Neuron (in vitro differentiated cells): Measurements from ENCODE around the gene C12orf50.
"Not testable (repeated sequence)": the region's sequence is repeated elsewhere in the genome, so short reads cannot be mapped to it uniquely, and the experiment has no call there.

Experiments
- H2AFZ ChIP-seq: one replicate; pipeline ENCODE4 v1.6.1; 2013; ENCODE audit warnings: low read depth, mild to moderate bottlenecking, inconsistent platforms, low read length, moderate library complexity
- H3K27me3 ChIP-seq: one replicate; pipeline ENCODE4 v1.6.1; 2013; ENCODE audit warnings: low read length; ENCODE audit not compliant: insufficient read depth
- H3K36me3 ChIP-seq: one replicate; pipeline ENCODE4 v1.6.1; 2013; ENCODE audit warnings: low read length; ENCODE audit not compliant: insufficient read depth
- H3K4me1 ChIP-seq: one replicate; pipeline ENCODE4 v1.6.1; 2013; ENCODE audit warnings: low read length; ENCODE audit not compliant: insufficient read depth
- H3K4me3 ChIP-seq: 2 replicates; pipeline ENCODE4 v1.5.1; 2013; ENCODE audit warnings: mild to moderate bottlenecking, low read length, moderate library complexity
- H3K9me3 ChIP-seq: one replicate; pipeline ENCODE4 v1.6.1; 2013; ENCODE audit warnings: low read length

C12orf50 gene

DNA sequence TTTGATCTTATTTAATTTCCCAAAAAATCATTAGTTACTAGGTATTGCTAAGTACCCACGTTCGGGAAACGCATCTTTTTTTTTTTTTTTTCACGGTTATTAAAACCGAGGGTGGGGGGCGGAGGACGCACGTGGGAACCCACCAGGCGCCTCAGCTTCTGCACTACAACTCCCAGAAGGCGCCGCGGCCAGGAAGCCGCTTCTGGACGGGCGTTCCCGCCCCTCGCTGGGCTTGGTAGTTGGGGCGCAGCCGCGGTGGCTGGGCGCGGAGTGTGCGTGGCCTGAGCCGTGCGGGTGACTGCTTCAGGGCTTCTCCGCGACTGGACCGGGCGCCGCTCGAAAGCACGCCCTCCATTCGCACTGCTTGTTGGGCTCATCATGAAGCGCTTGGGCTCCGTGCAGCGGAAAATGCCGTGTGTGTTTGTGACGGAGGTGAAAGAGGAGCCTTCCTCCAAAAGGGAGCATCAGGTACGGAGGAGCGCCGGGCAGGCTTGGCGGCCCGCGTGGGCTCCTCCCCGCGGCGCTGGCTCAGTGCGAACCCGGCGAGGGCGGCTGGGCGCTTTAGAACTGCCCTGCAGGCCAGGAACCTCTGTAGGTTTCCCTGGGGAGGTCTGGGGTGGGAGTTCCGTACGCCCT lies 6.2 kb upstream of the C12orf50 start:
- no peaks in the 10 kb centered on the region for H3K27me3 ChIP-seq
- H3K4me3 ChIP-seq = peak overlapping the region; percentile 92
- H2AFZ ChIP-seq = peak overlapping the region; percentile 80
- peaks cover 16% of the 10 kb centered on the region for H3K4me1 ChIP-seq
- no peaks in the 10 kb centered on the region for H3K9me3 ChIP-seq
- no peaks in the 10 kb centered on the region for H3K36me3 ChIP-seq

GRCh38 chr12:88031161-88031560 lies 2.0 kb upstream of the C12orf50 start:
- H3K36me3 ChIP-seq, H3K27me3 ChIP-seq, H2AFZ ChIP-seq, H3K4me1 ChIP-seq, H3K9me3 ChIP-seq, H3K4me3 ChIP-seq: not testable (repeated sequence)

DNA sequence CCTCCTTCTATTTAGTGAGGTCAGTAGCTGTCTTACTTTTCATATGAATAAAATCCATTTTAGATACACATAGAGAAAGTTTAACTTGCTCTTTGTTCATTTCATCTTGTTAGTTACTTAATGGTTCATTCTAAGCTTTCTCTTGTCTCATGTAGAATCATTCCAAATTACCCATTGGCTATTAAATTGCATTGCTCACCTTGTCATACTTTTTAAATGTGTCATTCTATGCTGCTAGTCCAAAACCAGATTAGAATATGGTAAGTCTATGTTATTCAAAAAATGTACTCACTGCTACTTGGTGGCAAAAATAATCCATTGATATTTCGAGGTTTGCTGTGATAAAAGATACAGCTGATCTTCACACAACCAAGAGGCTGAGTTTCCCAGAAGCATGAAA lies 3.0 kb downstream of the C12orf50 start:
- Histone ChIP-seq H3K27me3 (no peaks in the 10 kb centered on the region), H3K4me3 (no peak overlapping the region), H3K4me1 (no peaks in the 10 kb centered on the region), H2AFZ (no peak overlapping the region), H3K36me3 (no peaks in the 10 kb centered on the region), H3K9me3 (no peaks in the 10 kb centered on the region)

DNA sequence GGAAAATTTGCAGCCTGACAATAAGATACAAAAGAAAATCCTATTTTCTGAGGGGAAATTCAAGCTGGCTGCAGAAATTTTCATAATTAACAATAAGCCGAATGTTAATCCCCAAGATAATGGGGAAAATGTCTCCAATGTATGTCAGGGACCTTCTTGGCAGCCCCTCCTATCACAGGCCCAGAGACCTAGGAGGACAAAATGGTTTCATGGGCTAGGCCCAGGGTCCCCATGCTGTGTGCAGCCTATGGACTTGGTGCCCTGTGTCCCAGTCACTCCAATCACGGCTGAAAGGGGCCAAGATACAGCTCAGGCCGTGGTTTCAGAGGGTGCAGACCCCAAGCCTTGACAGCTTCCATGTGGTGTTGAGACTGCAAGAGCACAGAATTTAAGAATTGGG lies 11.2 kb downstream of the C12orf50 start:
- Histone ChIP-seq H3K9me3 (peaks cover 3% of the 10 kb centered on the region), H3K4me3 (no peak overlapping the region), H3K27me3 (no peaks in the 10 kb centered on the region), H3K4me1 (no peaks in the 10 kb centered on the region), H2AFZ (no peak overlapping the region), H3K36me3 (no peaks in the 10 kb centered on the region)

DNA sequence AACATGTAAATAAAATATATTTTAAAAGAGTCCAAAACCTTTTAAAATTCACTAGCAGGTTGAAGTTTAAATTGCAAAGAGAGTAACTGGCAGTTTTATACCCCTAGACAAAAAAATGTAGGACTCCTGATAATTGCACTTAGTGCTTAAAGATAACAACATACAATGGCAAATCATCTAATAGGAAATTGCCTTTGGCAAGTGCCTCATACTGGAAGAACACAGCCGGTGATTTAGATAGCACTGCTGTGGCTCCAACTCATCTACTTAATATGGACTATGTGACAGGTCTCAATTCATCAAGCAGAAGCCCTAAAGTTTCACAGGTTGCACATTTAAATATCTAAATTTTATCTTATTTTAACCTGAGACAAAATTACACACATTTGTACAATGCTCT lies 13.4 kb downstream of the C12orf50 start:
- Histone ChIP-seq H3K4me3 (no peak overlapping the region), H3K36me3 (no peaks in the 10 kb centered on the region), H2AFZ (no peak overlapping the region), H3K9me3 (peaks cover 3% of the 10 kb centered on the region), H3K27me3 (no peaks in the 10 kb centered on the region), H3K4me1 (no peaks in the 10 kb centered on the region)

- Histone ChIP-seq H2AFZ (no peak overlapping the region), H3K36me3 (no peaks in the 10 kb centered on the region), H3K9me3 (no peaks in the 10 kb centered on the region), H3K4me1 (no peaks in the 10 kb centered on the region), H3K27me3 (no peaks in the 10 kb centered on the region), H3K4me3 (no peak overlapping the region)
These were observed 17.4 kb downstream of the C12orf50 start for GRCh38 chr12:88011755-88012154.

DNA sequence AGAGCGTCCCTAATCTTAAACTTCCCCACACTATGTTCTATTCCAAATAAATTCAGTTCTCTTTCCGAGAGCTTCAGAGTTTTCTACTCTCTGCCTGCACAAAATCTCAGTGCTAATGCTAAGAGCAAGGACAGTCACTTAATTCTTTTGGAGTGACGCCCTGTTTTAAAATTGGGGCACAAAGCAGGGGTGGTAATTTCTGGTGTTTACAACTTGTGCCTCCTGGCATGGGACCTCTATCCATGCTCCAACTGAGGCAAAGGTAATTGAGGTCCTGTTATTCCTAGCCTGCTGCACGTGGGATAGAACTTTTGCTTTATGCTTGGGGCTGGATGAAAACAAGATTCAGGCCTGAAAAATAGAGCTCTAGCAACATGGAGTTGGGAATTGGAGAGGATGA lies 22.9 kb downstream of the C12orf50 start:
- Histone ChIP-seq H3K4me1 (no peaks in the 10 kb centered on the region), H3K4me3 (no peak overlapping the region), H2AFZ (no peak overlapping the region), H3K36me3 (no peaks in the 10 kb centered on the region), H3K27me3 (no peaks in the 10 kb centered on the region), H3K9me3 (no peaks in the 10 kb centered on the region)

DNA sequence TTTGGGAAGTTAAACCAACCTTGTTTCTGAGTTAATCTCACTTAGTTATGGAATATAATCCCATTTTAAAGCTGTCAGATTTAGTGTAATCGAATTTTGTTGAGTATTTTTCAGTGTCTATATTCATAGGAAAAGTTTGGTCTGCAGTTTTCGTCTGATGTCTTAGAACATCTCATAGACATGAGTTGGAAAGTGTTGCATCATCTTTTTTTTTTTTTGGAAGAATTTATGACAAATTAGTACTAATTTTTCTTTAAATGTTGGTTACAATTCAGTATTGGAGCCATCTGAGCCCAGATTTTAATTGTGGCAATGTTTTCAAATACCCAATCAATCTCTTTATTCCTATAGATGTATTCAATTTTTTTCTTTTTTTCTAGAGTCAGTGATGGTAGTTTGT lies 27.9 kb downstream of the C12orf50 start:
- no peaks in the 10 kb centered on the region for H3K36me3 ChIP-seq
- no peak overlapping the region for H3K4me3 ChIP-seq
- H3K4me1 ChIP-seq = no peaks in the 10 kb centered on the region
- no peaks in the 10 kb centered on the region for H3K27me3 ChIP-seq
- H3K9me3 ChIP-seq = no peaks in the 10 kb centered on the region
- no peak overlapping the region for H2AFZ ChIP-seq

- H3K9me3 ChIP-seq = no peaks in the 10 kb centered on the region
- no peak overlapping the region for H2AFZ ChIP-seq
- H3K27me3 ChIP-seq = no peaks in the 10 kb centered on the region
- no peaks in the 10 kb centered on the region for H3K36me3 ChIP-seq
- no peaks in the 10 kb centered on the region for H3K4me1 ChIP-seq
- H3K4me3 ChIP-seq = no peak overlapping the region
These were observed 33.5 kb downstream of the C12orf50 start for GRCh38 chr12:87995581-87996178.

GRCh38 chr12:87991483-87991882 lies 37.7 kb downstream of the C12orf50 start:
- no peaks in the 10 kb centered on the region for H3K36me3 ChIP-seq
- H3K9me3 ChIP-seq = no peaks in the 10 kb centered on the region
- no peak overlapping the region for H2AFZ ChIP-seq
- no peaks in the 10 kb centered on the region for H3K4me1 ChIP-seq
- H3K4me3 ChIP-seq = no peak overlapping the region
- H3K27me3 ChIP-seq = no peaks in the 10 kb centered on the region

- no peaks in the 10 kb centered on the region for H3K9me3 ChIP-seq
- H3K4me1 ChIP-seq = no peaks in the 10 kb centered on the region
- H3K36me3 ChIP-seq = no peaks in the 10 kb centered on the region
- H2AFZ ChIP-seq = no peak overlapping the region
- H3K4me3 ChIP-seq = no peak overlapping the region
- no peaks in the 10 kb centered on the region for H3K27me3 ChIP-seq
These were observed 40.7 kb downstream of the C12orf50 start for GRCh38 chr12:87988534-87988933.

DNA sequence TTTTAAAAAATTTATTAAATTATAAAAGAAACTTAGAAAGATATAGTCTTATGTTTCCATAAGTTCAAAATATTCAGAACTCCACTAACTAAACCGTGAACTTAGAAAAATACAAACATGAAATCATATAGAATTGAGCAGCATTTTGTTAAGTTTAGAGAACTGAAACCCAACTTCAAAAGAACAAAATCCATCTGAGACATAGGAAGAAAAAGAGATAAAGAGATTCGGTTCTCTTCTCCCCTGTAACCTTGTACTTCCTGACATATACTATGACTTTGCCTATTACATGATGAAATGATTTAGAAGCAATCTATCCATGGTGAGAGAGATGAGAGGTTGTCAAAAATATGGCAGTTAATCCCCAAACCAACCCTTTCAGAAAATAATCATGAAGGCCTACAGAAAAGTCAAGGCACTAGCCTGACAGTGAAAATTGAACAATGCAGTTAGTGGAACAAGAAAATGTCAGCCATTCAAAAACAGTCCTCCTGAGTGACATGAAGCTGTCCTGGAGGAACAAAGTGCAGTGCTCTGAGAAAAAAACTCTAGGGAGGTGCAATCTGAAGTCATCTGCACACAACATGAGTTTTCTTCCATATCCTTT lies 44.0 kb downstream of the C12orf50 start:
- Histone ChIP-seq H2AFZ (no peak overlapping the region), H3K36me3 (no peaks in the 10 kb centered on the region), H3K27me3 (no peaks in the 10 kb centered on the region), H3K4me3 (no peak overlapping the region), H3K9me3 (no peaks in the 10 kb centered on the region), H3K4me1 (no peaks in the 10 kb centered on the region)

DNA sequence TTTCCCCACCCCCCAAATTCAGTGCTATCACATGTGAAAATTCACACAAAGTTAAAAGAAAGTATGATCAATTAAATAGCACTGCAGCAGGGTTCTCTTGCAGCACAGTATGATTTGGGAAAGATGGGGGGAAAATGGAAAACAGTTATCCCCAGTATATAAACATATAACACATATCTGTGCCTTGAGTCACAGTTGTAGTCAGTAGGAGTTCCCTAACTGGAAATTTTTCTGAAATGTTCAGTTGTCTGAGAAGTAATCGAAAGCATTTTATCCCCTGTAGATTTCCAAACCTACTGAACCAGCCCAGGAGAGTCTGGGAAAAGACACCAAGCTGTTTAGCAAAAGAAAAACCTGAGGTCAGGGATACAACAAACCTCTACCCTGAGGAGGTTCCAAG lies 47.0 kb downstream of the C12orf50 start:
- H3K36me3 ChIP-seq = no peaks in the 10 kb centered on the region
- H3K9me3 ChIP-seq = no peaks in the 10 kb centered on the region
- H3K27me3 ChIP-seq = no peaks in the 10 kb centered on the region
- no peak overlapping the region for H3K4me3 ChIP-seq
- no peaks in the 10 kb centered on the region for H3K4me1 ChIP-seq
- no peak overlapping the region for H2AFZ ChIP-seq

DNA sequence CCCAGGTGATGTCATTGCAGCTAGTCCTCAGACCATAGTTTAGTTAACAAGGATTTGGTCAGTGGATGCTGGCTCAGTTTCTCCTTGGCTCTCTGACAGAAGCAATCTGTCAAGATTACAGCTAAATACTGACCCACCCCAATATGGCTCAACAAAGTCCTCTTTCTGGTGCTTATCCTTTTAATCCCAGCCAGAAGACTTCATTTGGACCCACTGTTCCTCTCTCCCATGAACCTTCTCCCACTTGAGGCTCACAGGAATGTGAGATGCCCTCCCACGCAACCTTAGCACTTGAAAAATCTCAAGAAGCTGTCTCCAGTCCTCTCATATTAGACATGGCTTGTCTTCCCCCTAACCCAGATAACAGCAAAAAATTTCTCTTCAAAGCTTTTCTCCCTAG lies 47.7 kb downstream of the C12orf50 start:
- Histone ChIP-seq H2AFZ (no peak overlapping the region), H3K4me3 (no peak overlapping the region), H3K27me3 (no peaks in the 10 kb centered on the region), H3K36me3 (no peaks in the 10 kb centered on the region), H3K4me1 (no peaks in the 10 kb centered on the region), H3K9me3 (no peaks in the 10 kb centered on the region)
